ENCODE results near the gene PSMA6. TPM values are rescaled to one million over a fixed set of nuclear protein-coding genes. Genes with fewer than 3 reads are reported as not detected.

The PSMA6 gene
- total and polyA plus RNA-seq, 2 of the 13 experiments (the other 11 are each of a cell fraction or from before 2014, with no cell fraction given): 525 to 1,109 TPM

DNA sequence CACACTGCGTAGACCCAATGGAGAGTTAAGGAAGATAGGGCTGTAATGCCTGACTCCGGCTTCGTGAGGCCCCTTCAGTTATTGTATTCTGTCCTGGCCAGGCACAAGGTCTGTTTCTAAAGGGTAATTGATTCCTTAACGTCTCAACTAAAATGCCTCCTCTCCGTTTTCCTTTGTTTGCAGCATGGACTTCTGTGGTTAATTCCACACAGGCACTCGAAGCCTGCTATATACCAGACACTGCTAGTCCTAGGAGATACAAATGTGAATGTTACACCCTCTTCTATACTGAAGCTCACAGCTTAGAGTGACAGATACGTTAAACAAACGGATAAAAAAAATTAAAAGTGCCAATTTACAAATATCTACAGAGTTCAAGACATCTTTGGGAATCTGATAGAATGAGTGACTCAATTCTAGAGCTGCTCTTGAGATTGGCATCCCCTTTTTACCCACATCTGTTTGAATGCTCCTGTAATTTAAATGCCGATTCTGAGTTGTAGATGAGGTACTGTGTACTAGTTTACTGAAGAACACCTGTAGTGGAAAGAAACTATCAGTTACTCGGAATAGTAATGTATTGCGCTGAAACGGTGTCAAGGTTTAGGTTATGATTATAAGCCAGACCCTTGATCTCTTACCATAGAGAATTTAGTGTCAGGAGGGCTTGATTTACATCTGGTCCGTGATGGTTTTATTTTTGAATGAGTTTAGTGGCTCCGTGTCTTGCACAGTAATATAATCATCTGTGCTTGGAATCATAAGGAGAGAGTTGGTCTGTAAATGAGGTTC is 784 bp downstream of the PSMA6 start (continued):
- TF ChIP-seq, protein P1, sequence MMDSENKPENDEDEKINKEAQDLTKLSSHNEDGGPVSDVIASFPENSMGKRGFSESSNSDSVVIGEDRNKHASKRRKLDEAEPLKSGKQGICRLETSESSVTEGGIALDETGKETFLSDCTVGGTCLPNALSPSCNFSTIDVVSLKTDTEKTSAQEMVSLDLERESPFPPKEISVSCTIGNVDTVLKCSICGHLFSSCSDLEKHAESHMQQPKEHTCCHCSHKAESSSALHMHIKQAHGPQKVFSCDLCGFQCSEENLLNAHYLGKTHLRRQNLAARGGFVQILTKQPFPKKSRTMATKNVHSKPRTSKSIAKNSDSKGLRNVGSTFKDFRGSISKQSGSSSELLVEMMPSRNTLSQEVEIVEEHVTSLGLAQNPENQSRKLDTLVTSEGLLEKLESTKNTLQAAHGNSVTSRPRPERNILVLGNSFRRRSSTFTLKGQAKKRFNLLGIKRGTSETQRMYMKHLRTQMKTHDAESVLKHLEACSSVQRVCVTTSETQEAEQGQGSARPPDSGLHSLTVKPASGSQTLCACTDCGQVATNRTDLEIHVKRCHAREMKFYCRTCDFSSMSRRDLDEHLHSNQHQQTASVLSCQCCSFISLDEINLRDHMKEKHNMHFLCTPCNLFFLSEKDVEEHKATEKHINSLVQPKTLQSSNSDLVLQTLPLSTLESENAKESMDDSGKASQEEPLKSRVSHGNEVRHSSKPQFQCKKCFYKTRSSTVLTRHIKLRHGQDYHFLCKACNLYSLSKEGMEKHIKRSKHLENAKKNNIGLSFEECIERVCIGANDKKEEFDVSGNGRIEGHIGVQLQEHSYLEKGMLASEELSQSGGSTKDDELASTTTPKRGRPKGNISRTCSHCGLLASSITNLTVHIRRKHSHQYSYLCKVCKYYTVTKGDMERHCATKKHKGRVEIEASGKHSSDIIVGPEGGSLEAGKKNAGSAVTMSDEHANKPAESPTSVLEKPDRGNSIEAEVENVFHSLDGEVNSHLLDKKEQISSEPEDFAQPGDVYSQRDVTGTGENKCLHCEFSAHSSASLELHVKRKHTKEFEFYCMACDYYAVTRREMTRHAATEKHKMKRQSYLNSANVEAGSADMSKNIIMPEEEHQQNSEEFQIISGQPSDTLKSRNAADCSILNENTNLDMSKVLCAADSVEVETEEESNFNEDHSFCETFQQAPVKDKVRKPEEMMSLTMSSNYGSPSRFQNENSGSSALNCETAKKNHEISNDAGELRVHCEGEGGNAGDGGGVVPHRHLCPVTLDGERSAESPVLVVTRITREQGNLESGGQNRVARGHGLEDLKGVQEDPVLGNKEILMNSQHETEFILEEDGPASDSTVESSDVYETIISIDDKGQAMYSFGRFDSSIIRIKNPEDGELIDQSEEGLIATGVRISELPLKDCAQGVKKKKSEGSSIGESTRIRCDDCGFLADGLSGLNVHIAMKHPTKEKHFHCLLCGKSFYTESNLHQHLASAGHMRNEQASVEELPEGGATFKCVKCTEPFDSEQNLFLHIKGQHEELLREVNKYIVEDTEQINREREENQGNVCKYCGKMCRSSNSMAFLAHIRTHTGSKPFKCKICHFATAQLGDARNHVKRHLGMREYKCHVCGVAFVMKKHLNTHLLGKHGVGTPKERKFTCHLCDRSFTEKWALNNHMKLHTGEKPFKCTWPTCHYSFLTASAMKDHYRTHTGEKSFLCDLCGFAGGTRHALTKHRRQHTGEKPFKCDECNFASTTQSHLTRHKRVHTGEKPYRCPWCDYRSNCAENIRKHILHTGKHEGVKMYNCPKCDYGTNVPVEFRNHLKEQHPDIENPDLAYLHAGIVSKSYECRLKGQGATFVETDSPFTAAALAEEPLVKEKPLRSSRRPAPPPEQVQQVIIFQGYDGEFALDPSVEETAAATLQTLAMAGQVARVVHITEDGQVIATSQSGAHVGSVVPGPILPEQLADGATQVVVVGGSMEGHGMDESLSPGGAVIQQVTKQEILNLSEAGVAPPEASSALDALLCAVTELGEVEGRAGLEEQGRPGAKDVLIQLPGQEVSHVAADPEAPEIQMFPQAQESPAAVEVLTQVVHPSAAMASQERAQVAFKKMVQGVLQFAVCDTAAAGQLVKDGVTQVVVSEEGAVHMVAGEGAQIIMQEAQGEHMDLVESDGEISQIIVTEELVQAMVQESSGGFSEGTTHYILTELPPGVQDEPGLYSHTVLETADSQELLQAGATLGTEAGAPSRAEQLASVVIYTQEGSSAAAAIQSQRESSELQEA (CRISPR knock-in tag; IDR thresholded peaks at IDR 0.05; ENCODE audit: not compliant biosample characterization): no peak
- TF ChIP-seq ZNF253 (CRISPR knock-in tag; IDR thresholded peaks at IDR 0.05; ENCODE audit: borderline replicate concordance) (no peak), CREB1 (IDR thresholded peaks at IDR 0.05) (no peak), CREB1 (CRISPR knock-in tag; IDR thresholded peaks at IDR 0.05) (no peak), HNRNPUL1 (IDR thresholded peaks at IDR 0.05; ENCODE audit: low read depth, low read length) (no peak), PHF21A (CRISPR knock-in tag; IDR thresholded peaks at IDR 0.05) (no peak), TBX3 (IDR thresholded peaks at IDR 0.05; ENCODE audit: borderline replicate concordance) (0 out of 2 replicates have a peak, but pooled peaks have one; percentile 20), ARID5B (CRISPR knock-in tag; IDR thresholded peaks at IDR 0.05) (no peak), SYNCRIP (IDR thresholded peaks at IDR 0.05; ENCODE audit: insufficient read depth, low read depth, low read length) (no peak), ZNF605 (CRISPR knock-in tag; IDR thresholded peaks at IDR 0.05) (no peak), ZNF263 (CRISPR knock-in tag; IDR thresholded peaks at IDR 0.05) (no peak), EED (CRISPR knock-in tag; IDR thresholded peaks at IDR 0.05) (no peak; the same call in 1 of the 2 replicates), NFKBIZ (CRISPR knock-in tag; IDR thresholded peaks at IDR 0.05) (no peak), ZNF136 (CRISPR knock-in tag; IDR thresholded peaks at IDR 0.05; ENCODE audit: low read depth) (no peak)
- TF ChIP-seq, protein P2, sequence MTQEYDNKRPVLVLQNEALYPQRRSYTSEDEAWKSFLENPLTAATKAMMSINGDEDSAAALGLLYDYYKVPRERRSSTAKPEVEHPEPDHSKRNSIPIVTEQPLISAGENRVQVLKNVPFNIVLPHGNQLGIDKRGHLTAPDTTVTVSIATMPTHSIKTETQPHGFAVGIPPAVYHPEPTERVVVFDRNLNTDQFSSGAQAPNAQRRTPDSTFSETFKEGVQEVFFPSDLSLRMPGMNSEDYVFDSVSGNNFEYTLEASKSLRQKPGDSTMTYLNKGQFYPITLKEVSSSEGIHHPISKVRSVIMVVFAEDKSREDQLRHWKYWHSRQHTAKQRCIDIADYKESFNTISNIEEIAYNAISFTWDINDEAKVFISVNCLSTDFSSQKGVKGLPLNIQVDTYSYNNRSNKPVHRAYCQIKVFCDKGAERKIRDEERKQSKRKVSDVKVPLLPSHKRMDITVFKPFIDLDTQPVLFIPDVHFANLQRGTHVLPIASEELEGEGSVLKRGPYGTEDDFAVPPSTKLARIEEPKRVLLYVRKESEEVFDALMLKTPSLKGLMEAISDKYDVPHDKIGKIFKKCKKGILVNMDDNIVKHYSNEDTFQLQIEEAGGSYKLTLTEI (CRISPR knock-in tag; conservative IDR thresholded peaks at IDR 0.05): no peak
